Adipocyte (in vitro differentiated cells): Measurements from ENCODE around the gene GEN1.
"Not testable (repeated sequence)": the region's sequence is repeated elsewhere in the genome, so short reads cannot be mapped to it uniquely, and the experiment has no call there.

ENCODE experiments used
- DNase-seq: peaks from one replicate; pipeline ENCODE4 v3.0.0-alpha.2; 2015; ENCODE audit warnings: low read depth
- H3K27me3 ChIP-seq: replicated peaks from 2 replicates; pipeline ENCODE4 v1.7.0; 2013; ENCODE audit warnings: mild to moderate bottlenecking, low read length, moderate library complexity; ENCODE audit not compliant: control insufficient read depth, insufficient read depth
- H3K36me3 ChIP-seq: 2 replicates; pipeline ENCODE4 v1.7.0; 2013; ENCODE audit warnings: low read length, mild to moderate bottlenecking, moderate library complexity; ENCODE audit not compliant: control insufficient read depth, insufficient read depth, severe bottlenecking
- H3K4me1 ChIP-seq: 2 replicates; pipeline ENCODE4 v1.7.0; 2013; ENCODE audit warnings: mild to moderate bottlenecking, low read length, moderate library complexity; ENCODE audit not compliant: control insufficient read depth, insufficient read depth
- H3K4me3 ChIP-seq: 2 replicates; pipeline ENCODE4 v1.7.0; 2013; ENCODE audit warnings: mild to moderate bottlenecking, low read length, moderate library complexity
- H3K9ac ChIP-seq: 2 replicates; pipeline ENCODE4 v1.7.0; 2013; ENCODE audit warnings: mild to moderate bottlenecking, low read length, moderate library complexity
- H3K9me3 ChIP-seq: 2 replicates; pipeline ENCODE4 v1.7.0; 2013; ENCODE audit warnings: mild to moderate bottlenecking, low read length, moderate library complexity; ENCODE audit not compliant: control insufficient read depth

The GEN1 gene

DNA sequence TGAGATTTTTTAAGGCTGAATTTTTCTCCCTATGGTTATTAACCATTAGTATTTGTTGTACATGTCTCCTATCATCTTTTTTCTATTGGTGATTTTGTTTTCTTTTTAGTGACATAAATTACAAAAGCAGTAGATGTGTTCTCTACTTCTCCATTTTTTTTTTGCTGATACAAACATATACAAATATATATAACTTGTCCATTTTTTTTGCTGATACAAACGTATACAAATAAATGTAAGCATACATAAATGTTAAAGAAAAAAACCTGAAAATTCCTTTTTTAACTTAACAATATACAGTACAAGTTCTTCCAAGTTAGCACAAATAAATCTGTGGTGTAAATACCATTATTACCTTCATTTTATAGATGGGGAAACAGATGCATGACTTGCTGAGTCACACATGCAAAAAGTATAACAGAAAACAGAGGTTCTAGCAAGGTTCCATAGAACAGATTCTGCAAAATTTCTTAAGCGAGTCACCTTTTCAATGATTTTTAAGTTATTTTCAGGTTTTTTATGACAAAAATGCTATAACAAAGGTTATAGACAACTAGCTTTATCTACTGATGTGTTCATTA lies 64.4 kb downstream of the GEN1 start:
- peaks cover 13% of the 10 kb centered on the region for H3K4me1 ChIP-seq
- H3K36me3 ChIP-seq = no peaks in the 10 kb centered on the region
- H3K9ac ChIP-seq = no peak overlapping the region
- H3K9me3 ChIP-seq = no peaks in the 10 kb centered on the region
- no peak overlapping the region for H3K4me3 ChIP-seq
- H3K27me3 ChIP-seq = no peaks in the 10 kb centered on the region
- DNase-seq = no peak

DNA sequence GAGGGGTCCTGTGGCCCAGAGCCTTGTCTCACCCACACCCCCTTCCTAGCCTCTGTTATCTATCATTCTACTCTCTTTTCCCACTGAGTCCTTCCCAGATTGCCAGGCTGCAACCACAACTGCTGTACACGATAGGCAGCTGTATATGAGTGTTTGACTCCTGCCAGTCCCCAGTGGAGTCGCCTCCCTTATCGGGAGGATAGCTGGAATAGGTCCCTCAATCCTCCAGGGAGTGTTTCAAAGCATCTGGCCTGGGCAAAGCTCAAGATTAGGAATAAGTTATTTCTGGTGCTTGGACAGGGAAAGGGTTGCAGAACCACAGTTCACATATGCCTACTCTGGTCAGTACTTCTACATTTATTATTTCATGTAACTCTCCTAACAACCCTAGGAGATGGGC lies 67.1 kb downstream of the GEN1 start:
- H3K36me3 ChIP-seq = no peaks in the 10 kb centered on the region
- H3K4me3 ChIP-seq = no peak overlapping the region
- no peaks in the 10 kb centered on the region for H3K9me3 ChIP-seq

DNA sequence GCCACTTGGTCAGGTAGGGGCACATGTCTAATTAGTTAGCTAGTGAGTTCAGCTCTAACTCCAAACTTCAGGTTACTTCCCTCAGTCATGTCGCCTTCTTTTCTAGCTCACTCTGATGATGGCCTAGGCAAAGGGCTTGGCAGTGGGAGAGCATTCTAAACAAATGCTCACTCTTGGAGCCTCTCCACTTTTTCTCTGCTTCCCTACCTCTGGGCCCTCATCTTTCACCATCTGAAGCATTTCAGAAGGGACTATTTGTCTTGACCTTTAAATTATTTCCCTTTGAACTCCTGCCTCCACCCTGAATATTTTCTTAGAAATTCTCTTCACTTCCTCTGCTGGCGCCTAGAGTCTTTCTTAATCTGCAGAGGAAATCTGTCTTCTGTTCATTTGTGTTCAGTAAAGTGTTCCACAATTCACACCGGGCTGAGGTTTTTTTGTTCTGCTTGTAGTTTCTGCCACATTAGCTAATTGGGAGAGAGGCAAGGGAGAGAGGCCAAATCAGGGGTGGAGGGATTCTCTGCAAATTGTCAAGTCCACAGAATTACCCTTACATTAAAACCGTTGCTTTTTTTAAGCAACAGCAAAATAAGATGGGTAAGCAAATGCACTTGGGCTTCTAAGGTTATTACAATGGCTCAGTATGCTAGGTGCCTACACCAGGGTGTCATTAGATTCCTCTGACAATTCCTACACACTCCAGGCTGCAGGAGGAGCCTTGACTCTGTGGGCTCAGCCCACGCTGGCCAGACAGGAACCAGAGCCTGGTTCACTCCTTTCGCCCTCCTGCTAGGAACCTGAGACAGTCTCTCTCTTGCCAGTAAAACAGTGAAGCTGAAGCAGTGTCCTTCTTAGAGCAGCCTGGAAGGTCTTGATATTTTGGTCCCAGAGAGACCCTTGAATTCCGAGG lies 67.9 kb downstream of the GEN1 start:
- Histone ChIP-seq H3K36me3 (no peaks in the 10 kb centered on the region), H3K9ac (no peak overlapping the region), H3K9me3 (no peaks in the 10 kb centered on the region), H3K27me3 (no peaks in the 10 kb centered on the region), H3K4me1 (peaks cover 8% of the 10 kb centered on the region), H3K4me3 (no peak overlapping the region)
- DNase-seq = no peak

More for the DNA sequence above, 67.1 kb downstream of the GEN1 start:
- Histone ChIP-seq H3K27me3 (no peaks in the 10 kb centered on the region), H3K4me1 (peaks cover 8% of the 10 kb centered on the region), H3K9ac (no peak overlapping the region)
- no peak for DNase-seq

DNA sequence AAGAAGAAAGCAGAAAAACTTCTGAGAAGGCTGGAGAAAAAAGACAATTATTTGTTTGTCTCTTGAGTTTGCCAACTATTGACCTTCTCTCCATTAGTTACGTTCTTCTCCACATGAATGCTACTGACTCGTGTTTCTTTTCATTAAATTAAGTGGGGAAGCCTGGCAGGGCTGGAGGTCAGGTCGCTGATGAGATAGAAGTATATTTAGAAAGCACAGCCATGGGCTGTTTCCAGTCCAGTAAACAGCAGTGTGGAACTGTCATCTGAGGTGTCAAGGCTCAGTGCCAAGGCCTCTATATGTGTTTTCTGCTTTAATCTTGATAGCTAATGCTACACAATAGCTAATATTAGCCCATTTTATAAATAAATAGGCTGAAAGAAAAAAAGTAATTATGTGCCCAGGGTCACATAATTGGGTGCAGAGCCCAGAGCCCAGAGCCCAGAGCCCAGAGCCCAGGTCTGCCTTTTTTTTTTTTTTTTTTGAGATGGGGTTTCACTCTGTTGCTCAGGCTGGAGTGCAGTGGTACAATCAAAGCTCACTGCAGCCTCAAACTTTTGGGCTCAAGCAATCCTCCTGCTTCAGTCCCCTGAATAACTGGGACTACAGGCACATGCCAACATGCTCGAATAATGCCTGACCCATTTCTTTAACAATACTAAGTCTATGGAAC lies 68.6 kb downstream of the GEN1 start:
- no peak for DNase-seq
- Histone ChIP-seq H3K4me1 (peaks cover 8% of the 10 kb centered on the region), H3K36me3 (no peaks in the 10 kb centered on the region), H3K9me3 (no peaks in the 10 kb centered on the region), H3K27me3 (no peaks in the 10 kb centered on the region), H3K4me3 (no peak overlapping the region), H3K9ac (no peak overlapping the region)

DNA sequence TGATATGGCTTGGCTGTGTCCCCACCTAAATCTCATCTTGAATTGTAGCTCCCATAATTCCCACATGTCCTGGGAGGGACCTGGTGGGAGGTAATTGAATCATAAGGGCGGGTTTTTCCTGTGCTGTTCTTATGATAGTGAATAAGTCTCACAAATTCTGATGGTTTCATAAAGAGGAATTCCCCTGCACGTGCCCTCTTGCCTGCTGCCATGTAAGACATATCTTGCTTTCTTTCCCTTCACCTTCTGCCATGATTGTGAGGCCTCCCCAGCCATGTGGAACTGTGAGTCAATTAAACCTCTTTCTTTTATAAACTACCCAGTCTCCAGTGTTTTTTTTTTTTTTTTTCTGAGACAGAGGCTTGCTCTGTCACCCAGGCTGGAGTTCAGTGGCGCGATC lies 69.7 kb downstream of the GEN1 start:
- not testable (repeated sequence) for DNase-seq, H3K4me3 ChIP-seq, H3K9ac ChIP-seq, H3K4me1 ChIP-seq, H3K36me3 ChIP-seq, H3K27me3 ChIP-seq, H3K9me3 ChIP-seq

DNA sequence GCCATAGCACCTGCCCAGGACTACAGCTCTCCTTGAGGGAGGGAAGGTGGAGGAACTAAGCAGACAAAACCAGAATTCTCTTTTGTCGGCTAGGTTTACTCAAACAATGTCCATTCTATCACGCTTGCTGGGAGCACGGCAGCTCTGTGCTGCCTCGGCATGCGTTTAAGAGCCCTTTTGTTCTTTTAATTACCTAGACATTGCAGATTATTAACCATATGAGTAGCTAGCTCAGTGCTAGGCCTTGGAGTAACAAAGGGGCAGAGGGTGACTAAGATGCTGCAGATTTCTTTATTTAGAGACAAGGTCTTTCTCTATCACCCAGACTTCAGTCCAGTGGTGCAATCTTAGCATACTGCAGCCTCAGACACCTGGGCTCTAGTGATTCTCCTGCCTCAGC lies 73.4 kb downstream of the GEN1 start:
- H3K4me3 ChIP-seq = no peak overlapping the region
- H3K4me1 ChIP-seq = peaks cover 2% of the 10 kb centered on the region
- H3K9me3 ChIP-seq = no peaks in the 10 kb centered on the region
- no peak for DNase-seq
- H3K9ac ChIP-seq = no peak overlapping the region
- H3K36me3 ChIP-seq = no peaks in the 10 kb centered on the region
- peaks cover 15% of the 10 kb centered on the region for H3K27me3 ChIP-seq

DNA sequence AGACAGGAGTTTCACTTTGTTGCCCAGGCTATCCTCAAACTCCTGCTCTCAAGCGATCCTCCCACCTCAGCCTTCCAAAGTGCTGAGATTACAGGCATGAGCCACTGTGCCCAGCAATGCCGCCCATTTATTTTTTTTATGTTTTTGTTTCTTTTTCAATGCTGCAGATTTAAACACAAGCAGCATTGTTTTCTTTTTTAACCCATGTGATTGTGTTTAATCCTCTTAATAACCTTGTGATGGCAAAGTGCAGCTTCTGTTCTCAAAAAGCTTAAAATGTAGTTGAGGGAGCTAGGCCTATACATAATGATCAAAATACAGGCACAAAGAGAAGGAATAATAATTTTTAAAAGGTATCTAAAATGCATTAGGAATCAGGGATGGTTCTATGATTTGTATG lies 73.8 kb downstream of the GEN1 start:
- Histone ChIP-seq H3K4me3 (no peak overlapping the region), H3K4me1 (peaks cover 2% of the 10 kb centered on the region), H3K9ac (no peak overlapping the region), H3K9me3 (no peaks in the 10 kb centered on the region), H3K36me3 (no peaks in the 10 kb centered on the region), H3K27me3 (peaks cover 15% of the 10 kb centered on the region)
- no peak for DNase-seq

DNA sequence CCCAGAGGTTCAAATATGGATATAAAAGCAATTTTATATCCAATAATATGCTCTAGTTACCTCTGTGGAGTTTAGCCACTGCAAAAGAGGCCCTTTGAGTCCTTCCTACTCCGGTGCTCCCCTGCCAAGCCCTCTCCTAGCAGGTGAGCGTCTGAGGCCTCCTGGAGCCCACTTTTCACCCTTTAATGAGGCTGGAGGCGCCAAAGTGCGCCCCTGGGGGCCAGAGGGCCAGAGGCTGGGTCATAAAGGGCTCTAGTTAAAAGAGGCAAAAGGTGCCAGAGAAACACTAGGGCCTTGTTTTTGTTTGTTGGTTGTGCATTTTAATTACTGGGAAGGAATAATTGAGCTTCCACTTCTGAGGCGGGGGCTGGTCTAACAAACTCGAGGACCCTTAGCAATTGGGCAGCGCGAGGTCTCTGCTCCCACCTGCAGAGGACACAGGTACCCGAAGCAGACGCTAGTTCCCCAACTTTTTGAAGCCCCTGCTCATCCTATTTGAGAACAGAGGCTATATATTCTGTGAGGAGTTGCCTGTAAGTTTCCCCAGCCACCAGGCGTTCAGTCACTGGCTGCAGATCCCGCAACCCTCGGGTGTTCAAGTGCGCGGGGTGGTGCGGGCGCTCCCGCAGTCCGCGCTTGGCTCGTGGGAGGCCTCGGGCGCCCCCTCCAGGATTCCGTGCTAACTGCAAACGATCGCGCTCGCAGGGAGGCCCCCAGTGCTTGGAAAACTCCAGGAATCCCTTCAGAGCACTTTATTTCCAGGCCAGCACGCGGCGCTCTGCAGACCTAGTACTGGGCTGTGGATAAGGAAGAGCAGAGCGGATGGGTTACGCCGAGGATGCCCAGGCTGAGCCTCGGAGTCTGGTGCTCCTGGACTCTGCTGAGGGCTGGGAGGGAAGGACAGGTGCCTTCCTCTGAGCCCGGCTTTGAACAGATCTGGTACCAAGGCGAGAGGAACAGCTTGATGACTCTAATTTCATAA lies 76.4 kb downstream of the GEN1 start:
- H3K36me3 ChIP-seq = no peaks in the 10 kb centered on the region
- DNase-seq = peak; percentile 84
- peaks cover 15% of the 10 kb centered on the region for H3K27me3 ChIP-seq
- no peaks in the 10 kb centered on the region for H3K9me3 ChIP-seq
- no peak overlapping the region for H3K9ac ChIP-seq
- H3K4me1 ChIP-seq = peaks cover 2% of the 10 kb centered on the region
- H3K4me3 ChIP-seq = peak overlapping the region; percentile 38

DNA sequence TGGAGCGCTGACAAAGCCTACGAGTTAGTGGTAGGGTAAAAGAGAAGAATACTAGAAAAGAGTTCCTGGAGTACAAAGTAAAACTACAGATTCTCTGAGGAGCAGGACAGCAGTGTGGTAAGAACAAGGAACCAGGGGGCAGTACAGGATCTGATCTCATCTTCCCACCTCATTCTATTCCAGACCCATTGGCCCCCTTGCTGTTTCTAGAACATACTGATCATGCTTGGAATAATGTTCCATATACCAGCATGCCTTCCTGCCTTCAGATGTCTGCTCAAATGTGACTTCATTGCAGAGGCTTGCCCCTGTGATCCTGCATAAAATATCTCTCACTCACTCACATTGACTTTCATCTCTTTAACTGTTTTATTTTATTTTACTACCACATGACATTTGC lies 81.6 kb downstream of the GEN1 start:
- Histone ChIP-seq H3K36me3 (no peaks in the 10 kb centered on the region), H3K4me3 (no peak overlapping the region), H3K9me3 (no peaks in the 10 kb centered on the region), H3K4me1 (no peaks in the 10 kb centered on the region), H3K9ac (no peak overlapping the region), H3K27me3 (peaks cover 8% of the 10 kb centered on the region)
- peak; percentile 22 for DNase-seq
